ENCODE results near the gene EIF3F.

- TF ChIP-seq, protein P1, sequence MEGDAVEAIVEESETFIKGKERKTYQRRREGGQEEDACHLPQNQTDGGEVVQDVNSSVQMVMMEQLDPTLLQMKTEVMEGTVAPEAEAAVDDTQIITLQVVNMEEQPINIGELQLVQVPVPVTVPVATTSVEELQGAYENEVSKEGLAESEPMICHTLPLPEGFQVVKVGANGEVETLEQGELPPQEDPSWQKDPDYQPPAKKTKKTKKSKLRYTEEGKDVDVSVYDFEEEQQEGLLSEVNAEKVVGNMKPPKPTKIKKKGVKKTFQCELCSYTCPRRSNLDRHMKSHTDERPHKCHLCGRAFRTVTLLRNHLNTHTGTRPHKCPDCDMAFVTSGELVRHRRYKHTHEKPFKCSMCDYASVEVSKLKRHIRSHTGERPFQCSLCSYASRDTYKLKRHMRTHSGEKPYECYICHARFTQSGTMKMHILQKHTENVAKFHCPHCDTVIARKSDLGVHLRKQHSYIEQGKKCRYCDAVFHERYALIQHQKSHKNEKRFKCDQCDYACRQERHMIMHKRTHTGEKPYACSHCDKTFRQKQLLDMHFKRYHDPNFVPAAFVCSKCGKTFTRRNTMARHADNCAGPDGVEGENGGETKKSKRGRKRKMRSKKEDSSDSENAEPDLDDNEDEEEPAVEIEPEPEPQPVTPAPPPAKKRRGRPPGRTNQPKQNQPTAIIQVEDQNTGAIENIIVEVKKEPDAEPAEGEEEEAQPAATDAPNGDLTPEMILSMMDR (conservative IDR thresholded peaks at IDR 0.05) = no peak
- TF ChIP-seq EZH2 (IDR thresholded peaks at IDR 0.05; ENCODE audit: low read depth) = no peak
Observed at GRCh38 chr11:8002676-8003075, 15.5 kb downstream of the EIF3F start.

All from PC-9 (cell line).